ENCODE measurements around the gene RTP4. TPM values are rescaled to one million over a fixed set of nuclear protein-coding genes. Genes with fewer than 3 reads are reported as not detected.
A peak's percentile ranks its signal among the peaks of the same experiment; 100 is the strongest.

Gene RTP4
- polyA plus RNA-seq, 3 donors = 1.7 to 6.6 (median 3.3) TPM

DNA sequence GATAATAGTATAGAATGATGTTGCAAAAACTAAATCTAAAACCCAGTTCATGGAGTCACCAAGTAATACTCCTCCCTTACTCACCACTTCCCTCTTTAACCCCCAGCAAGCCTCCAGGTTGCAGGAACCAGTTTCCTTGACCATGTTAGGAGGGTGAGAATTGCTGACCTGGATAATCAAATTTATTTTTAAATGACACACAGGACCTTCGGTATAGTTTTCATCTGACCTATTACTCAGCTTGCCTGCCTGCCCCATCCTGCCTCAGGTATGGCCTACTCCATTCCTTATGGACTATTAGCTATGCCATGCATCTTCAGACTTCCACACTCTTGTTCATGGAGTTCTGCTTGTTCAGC is 883 bp downstream of the RTP4 start:
- Mint-ChIP-seq H3K27ac (peak overlapping the region; percentile 93 to 98 (median 95)), H3K27me3 (ENCODE audit: low read depth in 3 of 3) (no peaks in the 10 kb centered on the region), H3K4me1 (peaks cover 20% of the 10 kb centered on the region), H3K9me3 (peaks cover 2 to 6% (median 4%) of the 10 kb centered on the region in 7 donors), H3K36me3 (peaks cover 29 to 34% of the 10 kb centered on the region in 2 donors), H3K4me3 (peak overlapping the region; percentile 84 to 98)
- DNase-seq = peak; percentile 22 to 34 (median 30)
- Histone ChIP-seq H3K27me3 (ENCODE audit: control insufficient read depth in 2 of 2, insufficient read depth in 2 of 2, low read length in 2 of 2) (no peaks in the 10 kb centered on the region), H3K27ac (ENCODE audit: low read depth in 1 of 2, low read length in 2 of 2) (peak overlapping the region; percentile 84 to 97), H3K4me1 (ENCODE audit: control insufficient read depth in 1 of 2, insufficient read depth in 2 of 2, low read length in 2 of 2) (peaks cover 18 to 19% of the 10 kb centered on the region in 2 donors), H3K4me2 (replicated peaks; ENCODE audit: extremely low read depth, low read length, poor library complexity, severe bottlenecking) (peak overlapping the region; percentile 83), H2AFZ (ENCODE audit: insufficient read depth, low read depth, low read length, poor library complexity, severe bottlenecking) (peak overlapping the region; percentile 90), H4K20me1 (ENCODE audit: insufficient read depth, low read length) (no peaks in the 10 kb centered on the region), H3K79me2 (ENCODE audit: insufficient read depth, low read length) (peaks cover 12% of the 10 kb centered on the region), H3K9ac (ENCODE audit: insufficient read depth, low read length, poor library complexity, severe bottlenecking) (peak overlapping the region; percentile 85), H3K36me3 (replicated peaks in 1 of 2; ENCODE audit: control insufficient read depth in 1 of 2, insufficient read depth in 2 of 2, low read length in 2 of 2) (peaks cover 13 to 31% of the 10 kb centered on the region in 2 donors), H3K9me3 (replicated peaks in 1 of 2; ENCODE audit: control insufficient read depth in 1 of 2, insufficient read depth in 1 of 2, low read length in 2 of 2) (no peaks in the 10 kb centered on the region), H3K4me3 (replicated peaks in 1 of 3; ENCODE audit: low read depth in 2 of 3, low read length in 3 of 3) (peak overlapping the region; percentile 88 to 99 (median 93))
- TF ChIP-seq, protein P1, sequence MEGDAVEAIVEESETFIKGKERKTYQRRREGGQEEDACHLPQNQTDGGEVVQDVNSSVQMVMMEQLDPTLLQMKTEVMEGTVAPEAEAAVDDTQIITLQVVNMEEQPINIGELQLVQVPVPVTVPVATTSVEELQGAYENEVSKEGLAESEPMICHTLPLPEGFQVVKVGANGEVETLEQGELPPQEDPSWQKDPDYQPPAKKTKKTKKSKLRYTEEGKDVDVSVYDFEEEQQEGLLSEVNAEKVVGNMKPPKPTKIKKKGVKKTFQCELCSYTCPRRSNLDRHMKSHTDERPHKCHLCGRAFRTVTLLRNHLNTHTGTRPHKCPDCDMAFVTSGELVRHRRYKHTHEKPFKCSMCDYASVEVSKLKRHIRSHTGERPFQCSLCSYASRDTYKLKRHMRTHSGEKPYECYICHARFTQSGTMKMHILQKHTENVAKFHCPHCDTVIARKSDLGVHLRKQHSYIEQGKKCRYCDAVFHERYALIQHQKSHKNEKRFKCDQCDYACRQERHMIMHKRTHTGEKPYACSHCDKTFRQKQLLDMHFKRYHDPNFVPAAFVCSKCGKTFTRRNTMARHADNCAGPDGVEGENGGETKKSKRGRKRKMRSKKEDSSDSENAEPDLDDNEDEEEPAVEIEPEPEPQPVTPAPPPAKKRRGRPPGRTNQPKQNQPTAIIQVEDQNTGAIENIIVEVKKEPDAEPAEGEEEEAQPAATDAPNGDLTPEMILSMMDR (IDR thresholded peaks at IDR 0.05) = no peak
- intact Hi-C loops (cut with micrococcal nuclease) = no loop called here
- WGBS (ENCODE audit: insufficient coverage) = 14% methylated on average over 1 of the region's 1 CpG

DNA sequence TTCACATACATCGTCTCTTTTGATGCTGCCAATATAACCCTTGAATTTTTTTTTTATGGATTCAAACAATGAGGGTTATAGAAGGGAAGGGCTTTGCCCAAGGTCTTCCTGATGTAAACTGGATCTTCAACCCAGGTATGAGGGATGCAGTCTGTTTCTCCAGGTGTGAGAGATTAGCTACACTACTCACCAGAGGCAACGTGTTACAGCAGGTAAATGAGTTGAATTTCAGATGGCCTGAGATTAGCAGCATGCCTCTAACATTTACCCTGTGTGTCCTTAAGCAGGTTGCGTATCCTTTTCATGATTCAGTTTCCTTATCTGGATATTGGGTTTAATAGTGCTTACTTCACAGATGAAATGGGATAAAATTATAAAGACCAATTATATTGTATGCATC is 1.9 kb downstream of the RTP4 start:
- Mint-ChIP-seq H3K4me1 (peaks cover 20% of the 10 kb centered on the region), H3K4me3 (no peak overlapping the region), H3K27ac (no peak overlapping the region), H3K27me3 (ENCODE audit: low read depth in 3 of 3) (no peaks in the 10 kb centered on the region), H3K9me3 (peaks cover 2 to 14% (median 6%) of the 10 kb centered on the region in 7 donors), H3K36me3 (peaks cover 29 to 37% of the 10 kb centered on the region in 2 donors)
- Histone ChIP-seq H3K9me3 (replicated peaks in 1 of 2; ENCODE audit: control insufficient read depth in 1 of 2, insufficient read depth in 1 of 2, low read length in 2 of 2) (no peaks in the 10 kb centered on the region), H2AFZ (ENCODE audit: insufficient read depth, low read depth, low read length, poor library complexity, severe bottlenecking) (no peak overlapping the region), H3K27me3 (ENCODE audit: control insufficient read depth in 2 of 2, insufficient read depth in 2 of 2, low read length in 2 of 2) (no peaks in the 10 kb centered on the region), H3K36me3 (replicated peaks in 1 of 2; ENCODE audit: control insufficient read depth in 1 of 2, insufficient read depth in 2 of 2, low read length in 2 of 2) (peaks cover 13 to 31% of the 10 kb centered on the region in 2 donors), H3K4me2 (replicated peaks; ENCODE audit: extremely low read depth, low read length, poor library complexity, severe bottlenecking) (no peak overlapping the region), H3K4me3 (replicated peaks in 1 of 3; ENCODE audit: low read depth in 2 of 3, low read length in 3 of 3) (no peak overlapping the region), H4K20me1 (ENCODE audit: insufficient read depth, low read length) (no peaks in the 10 kb centered on the region), H3K4me1 (ENCODE audit: control insufficient read depth in 1 of 2, insufficient read depth in 2 of 2, low read length in 2 of 2) (peaks cover 18 to 19% of the 10 kb centered on the region in 2 donors), H3K79me2 (ENCODE audit: insufficient read depth, low read length) (peaks cover 12% of the 10 kb centered on the region), H3K9ac (ENCODE audit: insufficient read depth, low read length, poor library complexity, severe bottlenecking) (no peak overlapping the region), H3K27ac (ENCODE audit: low read depth in 1 of 2, low read length in 2 of 2) (no peak overlapping the region)
- no CpG with 5 or more reads among the region's 3 CpGs for WGBS (ENCODE audit: insufficient coverage)
- TF ChIP-seq, protein P1 (IDR thresholded peaks at IDR 0.05) = no peak
- intact Hi-C loops (cut with micrococcal nuclease) = no loop called here
- DNase-seq = no peak

All from CD14-positive monocyte (primary cell).